ENCODE measurements around the gene FGB. TPM values are rescaled to one million over a fixed set of nuclear protein-coding genes. Genes with fewer than 3 reads are reported as not detected.

FGB gene
- total RNA-seq, 1 donor from 2014 or later = not detected

DNA sequence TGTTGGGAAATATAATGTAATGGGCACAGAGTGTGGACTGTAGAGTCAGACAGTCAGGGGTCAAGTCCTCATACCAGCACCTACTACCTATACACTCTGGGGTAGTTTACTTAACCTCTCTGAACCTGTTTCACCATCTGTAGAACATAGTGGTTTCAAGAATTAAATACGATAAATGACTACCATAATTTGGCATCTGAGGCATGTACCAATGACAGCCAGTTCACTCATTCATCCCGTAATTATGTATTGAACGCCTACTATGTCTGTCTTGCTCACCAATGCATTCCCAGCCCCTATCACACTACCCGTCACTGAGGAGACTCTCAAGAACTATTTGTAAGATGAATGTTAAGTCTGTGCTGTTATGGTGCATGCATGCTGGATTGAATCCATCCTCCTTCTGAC lies 2.0 kb upstream of the FGB start:
- H3K9me3 Mint-ChIP-seq = no peaks in the 10 kb centered on the region
- no peak for DNase-seq
- H3K36me3 Mint-ChIP-seq (ENCODE audit: low read depth) = no peaks in the 10 kb centered on the region
- ATAC-seq (ENCODE audit: low read depth) = no peak
- peaks cover 9% of the 10 kb centered on the region for H3K27me3 Mint-ChIP-seq
- H3K4me3 Mint-ChIP-seq = no peak overlapping the region
- POLR2A ChIA-PET = no interaction called here
- no peaks in the 10 kb centered on the region for H3K4me1 Mint-ChIP-seq
- intact Hi-C loops (cut with micrococcal nuclease) = loop anchor here (5.0 kb wide), 1 partner anchor 216 kb away; no protein-coding TSS in a partner anchor
- CTCF ChIA-PET = interaction anchor here (2.5 kb wide), 1 partner anchor 58 kb away, joined by 15 read pairs; no protein-coding TSS in a partner anchor
- H3K27ac Mint-ChIP-seq = no peak overlapping the region
- no peak for TF ChIP-seq CTCF (IDR thresholded peaks at IDR 0.05)

DNA sequence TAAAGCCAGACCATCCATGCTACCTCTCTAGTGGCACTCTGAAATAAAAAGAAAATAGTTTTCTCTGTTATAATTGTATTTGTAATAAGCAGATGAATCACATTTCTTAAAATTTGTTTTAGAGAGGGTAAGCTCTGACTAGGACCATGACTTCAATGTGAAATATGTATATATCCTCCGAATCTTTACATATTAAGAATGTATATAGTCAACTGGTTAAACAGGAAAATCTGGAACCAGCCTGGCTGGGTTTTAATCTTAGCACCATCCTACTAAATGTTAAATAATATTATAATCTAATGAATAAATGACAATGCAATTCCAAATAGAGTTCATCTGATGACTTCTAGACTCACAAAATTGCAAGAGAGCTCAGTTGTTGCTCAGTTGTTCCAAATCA lies 1.5 kb downstream of the FGB start:
- no peak for TF ChIP-seq CTCF (IDR thresholded peaks at IDR 0.05)
- no peak overlapping the region for H3K27ac Mint-ChIP-seq
- H3K27me3 Mint-ChIP-seq = peaks cover 10% of the 10 kb centered on the region
- no peak overlapping the region for H3K4me3 Mint-ChIP-seq
- H3K9me3 Mint-ChIP-seq = no peaks in the 10 kb centered on the region
- no peaks in the 10 kb centered on the region for H3K36me3 Mint-ChIP-seq (ENCODE audit: low read depth)
- H3K4me1 Mint-ChIP-seq = no peaks in the 10 kb centered on the region
- intact Hi-C loops (cut with micrococcal nuclease) = loop anchor here (5.0 kb wide), 1 partner anchor 213 kb away; no protein-coding TSS in a partner anchor
- DNase-seq (no peak), ATAC-seq (ENCODE audit: low read depth) (no peak)
- ChIA-PET POLR2A (no interaction called here), CTCF (no interaction called here)

DNA sequence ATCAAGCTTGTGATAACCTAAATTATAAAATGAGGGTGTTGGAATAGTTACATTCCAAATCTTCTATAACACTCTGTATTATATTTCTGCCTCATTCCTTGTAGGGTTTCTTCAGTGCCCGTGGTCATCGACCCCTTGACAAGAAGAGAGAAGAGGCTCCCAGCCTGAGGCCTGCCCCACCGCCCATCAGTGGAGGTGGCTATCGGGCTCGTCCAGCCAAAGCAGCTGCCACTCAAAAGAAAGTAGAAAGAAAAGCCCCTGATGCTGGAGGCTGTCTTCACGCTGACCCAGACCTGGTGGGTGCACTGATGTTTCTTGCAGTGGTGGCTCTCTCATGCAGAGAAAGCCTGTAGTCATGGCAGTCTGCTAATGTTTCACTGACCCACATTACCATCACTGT lies 2.9 kb downstream of the FGB start:
- Mint-ChIP-seq H3K27me3 (peaks cover 8% of the 10 kb centered on the region), H3K9me3 (no peaks in the 10 kb centered on the region), H3K4me1 (no peaks in the 10 kb centered on the region), H3K36me3 (ENCODE audit: low read depth) (no peaks in the 10 kb centered on the region), H3K4me3 (no peak overlapping the region), H3K27ac (no peak overlapping the region)
- ChIA-PET POLR2A (no interaction called here), CTCF (interaction anchor here (1.1 kb wide), 1 partner anchor 53 kb away, joined by 3 read pairs; no protein-coding TSS in a partner anchor)
- no peak for ATAC-seq (ENCODE audit: low read depth)
- intact Hi-C loops (cut with micrococcal nuclease) = no loop called here
- no peak for DNase-seq
- TF ChIP-seq CTCF (IDR thresholded peaks at IDR 0.05) = no peak

GRCh38 chr4:154566639-154567204 lies 3.9 kb downstream of the FGB start:
- no peak for TF ChIP-seq CTCF (IDR thresholded peaks at IDR 0.05)
- ChIA-PET POLR2A (no interaction called here), CTCF (interaction anchor here (1.1 kb wide), 1 partner anchor 52 kb away, joined by 3 read pairs; no protein-coding TSS in a partner anchor)
- Mint-ChIP-seq H3K27ac (no peak overlapping the region), H3K36me3 (ENCODE audit: low read depth) (no peaks in the 10 kb centered on the region), H3K4me3 (no peak overlapping the region), H3K9me3 (no peaks in the 10 kb centered on the region), H3K27me3 (peaks cover 9% of the 10 kb centered on the region), H3K4me1 (no peaks in the 10 kb centered on the region)
- intact Hi-C loops (cut with micrococcal nuclease) = no loop called here
- no peak for DNase-seq
- no peak for ATAC-seq (ENCODE audit: low read depth)

DNA sequence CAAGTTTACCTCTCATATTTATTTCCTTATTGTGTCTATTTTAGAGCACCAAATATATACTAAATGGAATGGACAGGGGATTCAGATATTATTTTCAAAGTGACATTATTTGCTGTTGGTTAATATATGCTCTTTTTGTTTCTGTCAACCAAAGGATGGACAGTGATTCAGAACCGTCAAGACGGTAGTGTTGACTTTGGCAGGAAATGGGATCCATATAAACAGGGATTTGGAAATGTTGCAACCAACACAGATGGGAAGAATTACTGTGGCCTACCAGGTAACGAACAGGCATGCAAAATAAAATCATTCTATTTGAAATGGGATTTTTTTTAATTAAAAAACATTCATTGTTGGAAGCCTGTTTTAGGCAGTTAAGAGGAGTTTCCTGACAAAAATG lies 6.2 kb downstream of the FGB start:
- intact Hi-C loops (cut with micrococcal nuclease) = no loop called here
- TF ChIP-seq CTCF (IDR thresholded peaks at IDR 0.05) = no peak
- ATAC-seq (ENCODE audit: low read depth) = no peak
- ChIA-PET POLR2A (no interaction called here), CTCF (no interaction called here)
- no peak for DNase-seq
- Mint-ChIP-seq H3K4me1 (no peaks in the 10 kb centered on the region), H3K36me3 (ENCODE audit: low read depth) (no peaks in the 10 kb centered on the region), H3K27me3 (peaks cover 11% of the 10 kb centered on the region), H3K27ac (no peak overlapping the region), H3K4me3 (no peak overlapping the region), H3K9me3 (no peaks in the 10 kb centered on the region)
